Measurements from ENCODE around the gene CDH4. TPM values are rescaled to one million over a fixed set of nuclear protein-coding genes. Genes with fewer than 3 reads are reported as not detected.

CDH4 gene
- total and polyA plus RNA-seq, 9 of the 15 experiments (the other 6 are each of a cell fraction or from before 2014, with no cell fraction given), result 0.04 TPM; not detected in 8

GRCh38 chr20:61764471-61765025 lies 512.5 kb downstream of the CDH4 start:
- in situ Hi-C loops (cut with MboI) (no loop called here), intact Hi-C loops (cut with micrococcal nuclease) (no loop called here)
- WGBS (ENCODE audit: insufficient coverage, low coverage, missing lambda C conversion rate), result 1% methylated on average over 17 of the region's 17 CpGs
- DNase-seq (ENCODE audit: extremely low read depth in 1 of 4, low spot score in 3 of 4), result no peak
- H3K4me3 ChIP-seq, result no peak overlapping the region
- no peaks in the 10 kb centered on the region for H3K79me2 ChIP-seq (ENCODE audit: control insufficient read depth, insufficient read depth, low read length)
- peaks cover 5% of the 10 kb centered on the region for H4K20me1 ChIP-seq (replicated peaks; ENCODE audit: control insufficient read depth, insufficient read depth, low read length)
- CTCF ChIA-PET (ENCODE audit: low intra/inter-chr PET ratio), result no interaction called here
- peaks cover 22 to 71% of the 10 kb centered on the region in 2 experiments for H3K27me3 ChIP-seq (ENCODE audit: control insufficient read depth in 2 of 2, insufficient read depth in 2 of 2, low read length in 2 of 2)
- H3K9me1 ChIP-seq (ENCODE audit: control insufficient read depth, insufficient read depth, low read length), result no peaks in the 10 kb centered on the region
- FAIRE-seq, result no peak
- no peaks in the 10 kb centered on the region for H3K4me1 ChIP-seq (replicated peaks in 1 of 2; ENCODE audit: control insufficient read depth in 2 of 2, insufficient read depth in 2 of 2, low read length in 2 of 2)
- H3K36me3 ChIP-seq (ENCODE audit: control insufficient read depth, insufficient read depth, low read length), result no peaks in the 10 kb centered on the region
- no peak for ATAC-seq
- no peak overlapping the region for H2AFZ ChIP-seq (ENCODE audit: low read depth, low read length)
- H3K27ac ChIP-seq (ENCODE audit: extremely low read depth, low read depth, low read length), result no peak overlapping the region
- POLR2A ChIA-PET, result interaction anchor here (0.7 to 1.0 kb wide), 2 partner anchors 14 to 139 kb away, joined by 3 to 4 read pairs; no protein-coding TSS in a partner anchor
- H3K9me3 ChIP-seq (replicated peaks; ENCODE audit: control insufficient read depth, insufficient read depth, low read depth, low read length), result no peaks in the 10 kb centered on the region
- TF ChIP-seq RHOXF2B (CRISPR knock-in tag; conservative IDR thresholded peaks at IDR 0.05) (no peak), NONO (IDR thresholded peaks at IDR 0.05; ENCODE audit: low read depth in 2 of 2, low read length in 1 of 2) (no peak)
- no peak overlapping the region for H3K4me2 ChIP-seq (ENCODE audit: insufficient read depth, low read length)
- H3K9ac ChIP-seq (ENCODE audit: insufficient read depth in 1 of 2, low read depth in 2 of 2, low read length in 2 of 2), result no peak overlapping the region
- BruUV-seq (replicated peaks), result no TSS peak

- CTCF ChIA-PET (ENCODE audit: low intra/inter-chr PET ratio), result no interaction called here
- Histone ChIP-seq H3K9me3 (replicated peaks; ENCODE audit: control insufficient read depth, insufficient read depth, low read depth, low read length) (no peaks in the 10 kb centered on the region), H3K36me3 (ENCODE audit: control insufficient read depth, insufficient read depth, low read length) (no peaks in the 10 kb centered on the region), H3K9me1 (ENCODE audit: control insufficient read depth, insufficient read depth, low read length) (no peaks in the 10 kb centered on the region), H2AFZ (ENCODE audit: low read depth, low read length) (no peak overlapping the region), H3K9ac (ENCODE audit: insufficient read depth in 1 of 2, low read depth in 2 of 2, low read length in 2 of 2) (no peak overlapping the region), H3K4me2 (ENCODE audit: insufficient read depth, low read length) (no peak overlapping the region), H3K27ac (ENCODE audit: extremely low read depth, low read depth, low read length) (no peak overlapping the region), H3K79me2 (ENCODE audit: control insufficient read depth, insufficient read depth, low read length) (no peaks in the 10 kb centered on the region), H3K27me3 (ENCODE audit: control insufficient read depth in 2 of 2, insufficient read depth in 2 of 2, low read length in 2 of 2) (peaks cover 22 to 70% of the 10 kb centered on the region in 2 experiments), H3K4me1 (replicated peaks in 1 of 2; ENCODE audit: control insufficient read depth in 2 of 2, insufficient read depth in 2 of 2, low read length in 2 of 2) (no peaks in the 10 kb centered on the region), H3K4me3 (no peak overlapping the region), H4K20me1 (replicated peaks; ENCODE audit: control insufficient read depth, insufficient read depth, low read length) (peaks cover 5% of the 10 kb centered on the region)
- POLR2A ChIA-PET, result interaction anchor here (0.7 kb wide), 1 partner anchor 14 kb away, joined by 3 read pairs; no protein-coding TSS in a partner anchor
- TF ChIP-seq ZNF431 (CRISPR knock-in tag; IDR thresholded peaks at IDR 0.05) (no peak), SMAD2 (IDR thresholded peaks at IDR 0.05; ENCODE audit: low read depth, low read length) (no peak), KAT8 (IDR thresholded peaks at IDR 0.05; ENCODE audit: low read depth) (no peak), NCOR1 (IDR thresholded peaks at IDR 0.05) (no peak)
- intact Hi-C loops (cut with micrococcal nuclease) (no loop called here), in situ Hi-C loops (cut with MboI) (no loop called here)
- WGBS (ENCODE audit: insufficient coverage, low coverage, missing lambda C conversion rate), result 1% methylated on average over 13 of the region's 16 CpGs
- FAIRE-seq (no peak), DNase-seq (ENCODE audit: extremely low read depth in 1 of 4, low spot score in 3 of 4) (no peak), ATAC-seq (no peak; the same call in 2 of the 3 replicates)
- no TSS peak for BruUV-seq (replicated peaks)
These were observed 513.2 kb downstream of the CDH4 start for GRCh38 chr20:61765081-61765870.
